ENCODE data around the gene DNAH10.

The DNAH10 gene

DNA sequence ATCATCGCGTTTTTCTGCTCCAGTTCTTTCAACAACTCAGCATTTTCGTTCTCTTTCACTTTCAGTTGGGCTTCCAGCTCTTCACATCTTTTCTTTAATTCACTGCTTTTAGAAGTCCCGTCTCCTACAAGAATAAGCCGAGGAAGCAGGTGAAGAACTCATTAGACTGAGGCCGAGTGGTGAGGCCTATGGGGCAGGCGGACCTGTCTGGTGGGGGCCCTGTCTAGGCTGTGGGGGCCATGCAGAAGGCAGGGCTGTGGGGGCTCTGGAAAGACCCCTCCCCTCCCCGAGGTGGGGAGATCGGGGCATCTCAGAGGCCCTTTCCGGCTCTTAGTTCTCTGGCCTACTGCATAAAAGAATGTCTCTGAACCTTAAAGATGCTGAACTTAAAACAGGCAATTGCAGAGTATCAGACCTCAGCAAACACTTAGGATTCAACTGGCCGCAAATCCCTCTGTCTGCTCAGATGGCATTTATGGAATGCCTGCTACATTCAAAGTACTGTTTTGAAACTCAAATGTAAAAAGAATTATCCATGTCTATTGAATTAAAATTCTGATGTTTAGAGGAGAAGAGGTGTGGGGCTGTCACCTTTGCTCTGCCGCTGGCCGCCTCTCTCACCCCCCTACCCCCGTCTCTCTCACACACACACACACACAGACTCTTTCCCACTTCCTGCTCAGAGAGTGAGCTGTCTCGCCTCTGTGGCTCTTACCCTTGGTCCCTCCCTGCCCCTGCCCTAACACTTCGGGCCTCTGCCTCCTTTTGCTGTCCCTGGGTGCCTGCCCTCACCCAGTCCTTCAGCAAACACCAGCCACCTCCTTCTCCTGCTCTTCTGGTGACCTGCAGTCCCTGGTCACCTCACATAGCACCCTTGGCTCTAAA lies 175.8 kb downstream of the DNAH10 start:
- Histone ChIP-seq H3K9me3 (ENCODE audit: insufficient read depth, low read depth, low read length) (no peaks in the 10 kb centered on the region), H3F3A (ENCODE audit: low read depth) (no peaks in the 10 kb centered on the region), H3K27me3 (ENCODE audit: insufficient read depth, low read length, poor library complexity, severe bottlenecking) (no peaks in the 10 kb centered on the region), H3K36me3 (ENCODE audit: insufficient read depth, low read length) (no peaks in the 10 kb centered on the region), H3K79me2 (ENCODE audit: insufficient read depth, low read length) (no peaks in the 10 kb centered on the region), H3K9me2 (replicated peaks; ENCODE audit: low read depth, low read length) (no peaks in the 10 kb centered on the region), H3K4me3 (ENCODE audit: low read length, poor library complexity, severe bottlenecking) (peak overlapping the region; percentile 9), H2AFZ (ENCODE audit: low read length) (no peak overlapping the region), H3K4me2 (ENCODE audit: low read depth, low read length, poor library complexity, severe bottlenecking) (peak overlapping the region; percentile 53), H3K4me1 (ENCODE audit: insufficient read depth, low read length, poor library complexity, severe bottlenecking) (peaks cover 14% of the 10 kb centered on the region), H3K9ac (ENCODE audit: low read depth, low read length, poor library complexity, severe bottlenecking) (peak overlapping the region; percentile 39), H4K20me1 (ENCODE audit: insufficient read depth, low read length, poor library complexity, severe bottlenecking) (no peaks in the 10 kb centered on the region)
- TF ChIP-seq, protein P1, sequence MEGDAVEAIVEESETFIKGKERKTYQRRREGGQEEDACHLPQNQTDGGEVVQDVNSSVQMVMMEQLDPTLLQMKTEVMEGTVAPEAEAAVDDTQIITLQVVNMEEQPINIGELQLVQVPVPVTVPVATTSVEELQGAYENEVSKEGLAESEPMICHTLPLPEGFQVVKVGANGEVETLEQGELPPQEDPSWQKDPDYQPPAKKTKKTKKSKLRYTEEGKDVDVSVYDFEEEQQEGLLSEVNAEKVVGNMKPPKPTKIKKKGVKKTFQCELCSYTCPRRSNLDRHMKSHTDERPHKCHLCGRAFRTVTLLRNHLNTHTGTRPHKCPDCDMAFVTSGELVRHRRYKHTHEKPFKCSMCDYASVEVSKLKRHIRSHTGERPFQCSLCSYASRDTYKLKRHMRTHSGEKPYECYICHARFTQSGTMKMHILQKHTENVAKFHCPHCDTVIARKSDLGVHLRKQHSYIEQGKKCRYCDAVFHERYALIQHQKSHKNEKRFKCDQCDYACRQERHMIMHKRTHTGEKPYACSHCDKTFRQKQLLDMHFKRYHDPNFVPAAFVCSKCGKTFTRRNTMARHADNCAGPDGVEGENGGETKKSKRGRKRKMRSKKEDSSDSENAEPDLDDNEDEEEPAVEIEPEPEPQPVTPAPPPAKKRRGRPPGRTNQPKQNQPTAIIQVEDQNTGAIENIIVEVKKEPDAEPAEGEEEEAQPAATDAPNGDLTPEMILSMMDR (conservative IDR thresholded peaks at IDR 0.05; ENCODE audit: low read length) = no peak
- no peak for TF ChIP-seq EZH2phosphoT487 (IDR thresholded peaks at IDR 0.05; ENCODE audit: borderline replicate concordance)

DNA sequence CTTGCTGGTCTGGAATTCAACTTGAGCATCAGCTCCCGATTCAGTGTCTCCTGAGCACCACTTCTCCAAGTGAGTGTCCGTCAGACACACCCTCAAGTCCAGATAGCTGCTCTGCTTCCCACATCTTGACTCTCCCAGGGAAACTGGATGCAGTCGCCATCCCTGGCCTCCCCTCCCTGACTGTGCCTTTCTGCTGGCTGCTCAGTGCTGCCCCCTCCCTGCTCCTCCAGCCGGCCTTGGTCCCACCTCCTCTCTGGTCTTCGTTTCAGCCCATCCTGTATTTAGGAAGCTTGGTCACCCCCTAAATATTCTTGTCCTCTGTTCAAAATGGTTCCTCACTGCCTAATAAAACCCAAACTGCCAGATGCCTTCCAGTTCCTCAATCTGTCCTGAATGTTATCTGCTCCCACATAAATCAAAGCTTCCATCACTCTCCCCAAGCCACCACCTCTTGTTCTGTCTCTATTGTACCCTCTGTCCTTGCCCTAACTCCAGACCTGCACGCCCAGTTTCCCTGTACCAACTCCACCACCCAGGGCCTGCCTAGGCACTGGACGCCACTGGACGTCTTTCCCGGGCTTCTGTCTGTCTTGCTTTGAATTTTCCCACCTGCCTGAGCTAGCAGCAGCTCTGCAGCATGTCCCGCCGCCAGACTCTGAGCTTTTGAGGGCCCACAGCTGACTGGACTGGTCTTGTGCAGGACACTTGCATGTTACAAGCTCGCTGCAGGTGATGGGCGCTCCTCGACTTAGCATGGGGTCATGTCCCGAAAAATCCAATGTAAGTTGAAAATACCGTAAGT lies 176.8 kb downstream of the DNAH10 start:
- H3K79me2 ChIP-seq (ENCODE audit: insufficient read depth, low read length) = no peaks in the 10 kb centered on the region
- no peak overlapping the region for H2AFZ ChIP-seq (ENCODE audit: low read length)
- H3K9me3 ChIP-seq (ENCODE audit: insufficient read depth, low read depth, low read length) = no peaks in the 10 kb centered on the region
- H3K4me1 ChIP-seq (ENCODE audit: insufficient read depth, low read length, poor library complexity, severe bottlenecking) = peaks cover 14% of the 10 kb centered on the region
- peak overlapping the region; percentile 39 for H3K9ac ChIP-seq (ENCODE audit: low read depth, low read length, poor library complexity, severe bottlenecking)
- no peaks in the 10 kb centered on the region for H3K36me3 ChIP-seq (ENCODE audit: insufficient read depth, low read length)
- H3K27me3 ChIP-seq (ENCODE audit: insufficient read depth, low read length, poor library complexity, severe bottlenecking) = no peaks in the 10 kb centered on the region
- H3K4me2 ChIP-seq (ENCODE audit: low read depth, low read length, poor library complexity, severe bottlenecking) = peak overlapping the region; percentile 53
- H3K4me3 ChIP-seq (ENCODE audit: low read length, poor library complexity, severe bottlenecking) = peak overlapping the region; percentile 9
- TF ChIP-seq, protein P1 (conservative IDR thresholded peaks at IDR 0.05; ENCODE audit: low read length) = peak; percentile 62
- no peak for TF ChIP-seq EZH2phosphoT487 (IDR thresholded peaks at IDR 0.05; ENCODE audit: borderline replicate concordance)
- H4K20me1 ChIP-seq (ENCODE audit: insufficient read depth, low read length, poor library complexity, severe bottlenecking) = no peaks in the 10 kb centered on the region
- H3F3A ChIP-seq (ENCODE audit: low read depth) = no peaks in the 10 kb centered on the region
- no peaks in the 10 kb centered on the region for H3K9me2 ChIP-seq (replicated peaks; ENCODE audit: low read depth, low read length)

GRCh38 chr12:123939716-123940626 lies 177.9 kb downstream of the DNAH10 start:
- TF ChIP-seq EZH2phosphoT487 (IDR thresholded peaks at IDR 0.05; ENCODE audit: borderline replicate concordance) = no peak
- TF ChIP-seq, protein P1 (conservative IDR thresholded peaks at IDR 0.05; ENCODE audit: low read length) = no peak
- Histone ChIP-seq H3K4me3 (ENCODE audit: low read length, poor library complexity, severe bottlenecking) (no peak overlapping the region), H3F3A (ENCODE audit: low read depth) (no peaks in the 10 kb centered on the region), H2AFZ (ENCODE audit: low read length) (no peak overlapping the region), H3K9me2 (replicated peaks; ENCODE audit: low read depth, low read length) (no peaks in the 10 kb centered on the region), H3K4me1 (ENCODE audit: insufficient read depth, low read length, poor library complexity, severe bottlenecking) (peaks cover 14% of the 10 kb centered on the region), H3K79me2 (ENCODE audit: insufficient read depth, low read length) (no peaks in the 10 kb centered on the region), H3K4me2 (ENCODE audit: low read depth, low read length, poor library complexity, severe bottlenecking) (no peak overlapping the region), H3K9ac (ENCODE audit: low read depth, low read length, poor library complexity, severe bottlenecking) (no peak overlapping the region), H4K20me1 (ENCODE audit: insufficient read depth, low read length, poor library complexity, severe bottlenecking) (no peaks in the 10 kb centered on the region), H3K9me3 (ENCODE audit: insufficient read depth, low read depth, low read length) (no peaks in the 10 kb centered on the region), H3K27me3 (ENCODE audit: insufficient read depth, low read length, poor library complexity, severe bottlenecking) (no peaks in the 10 kb centered on the region), H3K36me3 (ENCODE audit: insufficient read depth, low read length) (no peaks in the 10 kb centered on the region)

Measured in Loucy (cell line).